HG03097 (cell line): ENCODE data around the gene SSNA1.

Experiments used
- ATAC-seq: cut with Tn5 transposase; IDR thresholded peaks from one replicate; pipeline ENCODE4 v1.9.1; 2021; ENCODE audit not compliant: unreplicated experiment, low FRiP score

Gene SSNA1

DNA sequence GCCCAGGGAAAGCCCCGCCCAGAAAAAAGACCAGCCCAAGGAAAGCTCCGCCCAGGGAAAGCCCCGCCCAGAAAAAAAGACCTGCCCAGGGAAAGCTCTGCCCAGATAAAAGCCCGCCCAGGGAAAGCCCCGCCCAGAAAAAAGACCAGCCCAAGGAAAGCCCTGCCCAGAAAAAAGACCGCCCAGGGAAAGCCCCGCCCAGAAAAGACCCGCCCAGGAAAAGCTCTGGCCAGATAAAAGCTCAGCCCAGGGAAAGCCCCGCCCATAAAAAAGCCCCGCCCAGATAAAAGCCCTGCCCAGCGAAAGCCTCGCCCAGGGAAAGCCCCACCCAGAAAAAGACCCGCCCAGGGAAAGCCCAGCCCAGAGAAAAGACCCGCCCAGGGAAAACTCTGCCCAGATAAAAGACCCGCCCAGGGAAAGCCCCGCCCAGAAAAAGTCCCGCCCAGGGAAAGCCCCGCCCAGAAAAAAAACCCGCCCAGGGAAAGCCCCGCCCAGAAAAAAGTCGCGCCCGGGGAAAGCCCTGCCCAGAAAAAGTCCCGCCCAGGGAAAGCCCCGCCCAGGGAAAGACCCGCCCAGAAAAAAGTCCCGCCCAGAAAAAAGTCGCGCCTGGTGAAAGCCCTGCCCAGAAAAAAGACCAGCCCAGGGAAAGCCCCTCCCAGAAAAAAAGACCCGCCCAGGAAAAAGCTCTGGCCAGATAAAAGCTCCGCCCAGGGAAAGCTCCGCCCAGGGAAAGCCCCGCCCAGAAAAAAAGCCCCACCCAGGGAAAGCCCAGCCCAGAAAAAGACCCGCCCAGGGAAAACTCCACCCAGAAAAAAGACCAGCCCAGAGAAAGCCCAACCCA lies 37.6 kb upstream of the SSNA1 start:
- peak; percentile 33 for ATAC-seq

DNA sequence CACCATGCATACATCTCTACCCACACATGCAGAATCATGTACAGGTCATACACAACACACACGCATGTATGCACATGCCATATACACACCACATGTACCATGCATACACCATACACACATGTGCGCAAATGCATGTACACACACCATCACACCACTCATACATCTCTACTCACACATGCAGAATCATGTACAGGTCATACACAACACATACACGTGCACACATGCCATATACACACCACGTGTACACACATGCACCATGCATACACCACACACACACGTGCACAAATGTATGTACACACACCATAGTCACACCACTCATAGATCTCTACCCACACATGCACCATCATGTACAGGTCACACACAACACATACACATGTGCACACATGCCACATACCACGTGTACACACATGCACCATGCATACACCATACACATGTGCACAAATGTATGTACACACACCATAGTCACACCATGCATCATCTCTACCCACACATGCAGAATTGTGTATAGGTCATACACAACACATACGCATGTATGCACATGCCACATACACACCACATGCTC lies 35.6 kb upstream of the SSNA1 start:
- ATAC-seq = no peak

DNA sequence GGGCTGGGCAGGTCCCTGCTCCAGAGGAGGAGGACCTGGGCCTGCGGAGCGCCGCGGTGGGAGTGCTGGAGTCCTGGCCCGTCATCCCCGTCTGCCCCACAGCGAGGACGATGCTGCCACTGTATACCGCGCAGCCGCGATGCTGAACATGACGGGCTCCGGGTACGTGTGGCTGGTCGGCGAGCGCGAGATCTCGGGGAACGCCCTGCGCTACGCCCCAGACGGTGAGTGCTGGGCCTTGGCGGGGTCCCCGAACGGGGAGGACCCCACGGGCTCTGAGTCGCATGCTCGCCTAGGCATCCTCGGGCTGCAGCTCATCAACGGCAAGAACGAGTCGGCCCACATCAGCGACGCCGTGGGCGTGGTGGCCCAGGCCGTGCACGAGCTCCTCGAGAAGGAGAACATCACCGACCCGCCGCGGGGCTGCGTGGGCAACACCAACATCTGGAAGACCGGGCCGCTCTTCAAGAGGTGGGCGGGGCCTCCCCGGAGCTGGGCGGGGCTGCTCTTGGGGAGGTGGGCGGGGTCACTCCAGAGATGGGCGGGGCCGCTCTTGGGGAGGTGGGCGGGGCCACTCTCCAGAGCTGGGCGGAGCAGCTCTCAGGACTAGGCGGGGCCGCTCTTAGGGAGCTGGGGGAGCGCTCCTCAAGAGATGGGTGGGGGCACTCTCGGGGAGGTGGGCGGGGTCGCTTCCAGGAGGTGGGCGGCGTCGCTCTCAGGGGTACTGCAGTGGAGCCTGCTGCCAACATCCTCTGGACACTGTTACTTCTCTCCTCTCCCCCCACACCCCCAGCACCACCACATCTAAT lies 31.7 kb upstream of the SSNA1 start:
- ATAC-seq = no peak

DNA sequence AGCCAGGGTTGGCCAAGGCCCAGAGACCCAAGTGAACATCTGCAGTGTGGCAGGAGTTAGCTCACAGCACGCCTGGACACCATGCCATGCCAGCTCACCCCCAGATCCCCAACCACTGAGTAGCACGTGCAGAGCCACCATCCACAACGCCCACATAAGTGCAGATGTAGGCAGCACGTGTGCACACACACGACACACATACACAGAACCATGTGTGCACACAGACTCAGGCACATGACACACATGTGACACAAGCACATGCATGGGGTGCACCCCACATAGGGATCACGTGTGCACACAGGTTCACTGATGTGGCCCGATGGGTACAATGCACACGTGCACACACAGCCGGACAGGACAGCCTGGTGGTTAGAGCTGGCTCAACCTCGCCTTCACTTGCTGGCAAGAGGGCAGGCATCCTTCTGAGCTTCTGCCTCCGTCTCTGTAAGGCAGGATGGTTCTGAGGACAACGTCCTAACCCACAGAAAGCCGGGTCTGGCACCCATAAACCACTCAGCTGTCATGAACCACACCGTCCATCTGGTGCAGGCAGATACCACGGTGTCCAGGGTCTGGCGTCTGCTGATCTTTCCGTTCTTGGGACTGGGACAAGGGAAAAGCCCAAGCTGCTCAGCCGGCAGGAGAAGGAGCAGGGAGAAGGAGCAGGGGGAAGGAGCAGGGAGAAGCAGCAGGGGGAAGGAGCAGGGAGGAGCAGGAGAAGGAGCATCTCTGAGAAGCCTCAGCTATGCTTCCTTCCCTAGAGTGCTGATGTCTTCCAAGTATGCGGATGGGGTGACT lies 30.7 kb upstream of the SSNA1 start:
- ATAC-seq = no peak

DNA sequence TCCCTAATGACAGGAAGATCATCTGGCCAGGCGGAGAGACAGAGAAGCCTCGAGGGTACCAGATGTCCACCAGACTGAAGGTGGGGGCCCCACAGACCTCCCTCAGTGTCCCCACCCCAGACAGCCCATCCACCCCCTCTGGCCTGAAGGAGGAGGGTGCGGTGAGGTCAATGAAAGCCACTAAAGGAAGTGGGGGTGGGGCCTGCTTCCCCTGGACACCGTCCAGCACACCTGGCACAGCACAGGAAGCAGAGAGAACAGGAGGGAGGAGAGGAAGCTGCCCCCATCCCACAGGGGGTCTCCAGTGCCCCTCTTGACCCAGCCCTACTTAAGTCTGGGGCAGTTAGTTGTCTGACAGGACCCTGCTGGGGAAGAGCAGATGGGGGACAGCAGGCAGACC lies 29.9 kb upstream of the SSNA1 start:
- no peak for ATAC-seq

DNA sequence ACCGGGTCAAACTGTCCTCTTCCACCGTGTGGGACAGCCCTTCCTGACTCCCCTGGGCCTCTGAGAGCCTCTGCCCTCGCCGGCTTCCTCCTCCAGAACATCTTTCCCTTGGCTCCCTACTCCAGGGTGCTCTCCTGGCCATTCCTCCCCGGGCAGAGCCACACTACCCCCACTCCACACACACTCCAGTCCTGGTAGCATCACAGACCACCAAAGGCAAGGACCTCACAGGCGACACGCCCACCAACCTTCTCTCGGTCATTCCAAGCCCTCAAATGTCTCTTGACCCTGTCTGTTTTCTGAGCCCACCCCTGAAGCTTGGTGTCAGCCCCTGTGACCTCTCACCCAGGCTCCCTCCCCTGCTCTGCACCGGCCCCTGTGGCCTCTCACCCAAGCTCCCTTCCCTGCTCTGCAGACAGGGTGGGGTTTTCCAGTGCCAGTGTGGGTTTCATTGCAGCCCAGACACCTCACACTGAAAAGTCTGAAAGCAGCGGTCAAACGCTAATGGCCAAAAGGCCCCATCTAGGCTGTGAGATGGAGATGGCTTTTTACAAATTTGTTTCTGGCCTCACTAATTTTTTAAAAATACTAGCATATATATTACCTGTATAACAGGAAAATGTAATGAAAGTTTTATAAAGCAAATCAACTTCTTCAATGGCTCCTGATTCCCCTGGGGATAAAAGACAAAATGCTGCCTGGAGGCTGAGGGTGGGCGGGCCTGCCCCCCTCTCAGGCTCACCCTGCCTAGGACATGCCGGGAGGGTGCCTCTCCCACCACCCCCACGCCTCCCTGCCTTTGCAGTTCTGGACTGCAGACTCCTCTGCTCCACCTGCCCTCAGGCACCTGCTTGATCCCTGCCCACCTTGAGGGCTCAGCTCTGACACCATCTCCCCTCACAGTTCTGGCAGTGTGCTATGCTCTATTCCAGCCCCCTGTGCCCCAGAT lies 29.1 kb upstream of the SSNA1 start:
- ATAC-seq = no peak

DNA sequence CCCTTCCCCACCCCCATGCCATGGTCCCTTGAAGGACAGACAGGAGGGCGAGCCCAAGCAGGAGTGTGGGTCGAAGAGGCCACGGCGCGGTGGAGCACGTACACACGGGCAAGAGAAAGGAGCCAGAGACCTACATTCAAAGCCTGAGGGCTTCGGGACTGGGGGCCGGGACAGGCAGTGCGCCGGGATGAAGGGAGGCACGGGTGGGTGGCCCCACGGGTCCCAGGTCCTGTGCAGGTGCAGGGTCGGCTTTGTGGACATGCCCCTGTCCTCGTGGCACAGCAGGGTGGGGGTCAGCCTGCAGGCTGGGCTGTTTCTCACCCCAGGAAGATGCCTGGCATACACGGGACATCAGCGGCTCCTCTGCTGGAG lies 28.4 kb upstream of the SSNA1 start:
- ATAC-seq = no peak

DNA sequence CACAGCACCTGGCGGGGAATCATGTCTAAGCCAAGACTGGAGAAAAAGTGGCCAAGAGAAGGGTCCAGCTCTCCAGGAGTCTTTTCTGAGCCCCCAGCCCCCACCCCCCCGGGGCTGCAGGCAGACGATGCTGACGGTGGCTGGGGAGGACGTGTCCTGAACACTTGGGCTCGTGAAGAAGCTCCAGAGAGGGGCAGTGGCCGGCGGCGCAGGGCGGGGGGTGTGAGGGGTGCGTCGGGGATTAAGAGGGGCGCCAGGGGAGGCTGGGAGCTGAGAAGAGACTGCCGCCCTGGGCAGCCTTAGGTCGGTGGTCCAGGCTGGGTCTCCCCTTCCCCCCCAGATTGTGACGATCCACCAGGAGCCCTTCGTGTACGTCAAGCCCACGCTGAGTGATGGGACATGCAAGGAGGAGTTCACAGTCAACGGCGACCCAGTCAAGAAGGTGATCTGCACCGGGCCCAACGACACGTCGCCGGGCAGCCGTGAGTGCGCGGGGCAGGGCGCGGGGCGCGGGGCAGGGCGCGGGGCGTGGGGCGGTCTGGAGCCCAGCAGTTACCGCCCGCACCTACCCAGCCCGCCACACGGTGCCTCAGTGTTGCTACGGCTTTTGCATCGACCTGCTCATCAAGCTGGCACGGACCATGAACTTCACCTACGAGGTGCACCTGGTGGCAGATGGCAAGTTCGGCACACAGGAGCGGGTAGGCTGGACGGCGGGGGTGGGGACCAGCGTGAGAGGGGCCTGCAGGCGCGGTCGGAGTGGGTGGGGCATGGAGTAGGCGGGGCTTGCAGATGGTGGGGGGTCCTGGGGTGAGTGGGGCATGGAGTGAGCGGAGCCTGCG lies 27.5 kb upstream of the SSNA1 start:
- ATAC-seq = no peak

DNA sequence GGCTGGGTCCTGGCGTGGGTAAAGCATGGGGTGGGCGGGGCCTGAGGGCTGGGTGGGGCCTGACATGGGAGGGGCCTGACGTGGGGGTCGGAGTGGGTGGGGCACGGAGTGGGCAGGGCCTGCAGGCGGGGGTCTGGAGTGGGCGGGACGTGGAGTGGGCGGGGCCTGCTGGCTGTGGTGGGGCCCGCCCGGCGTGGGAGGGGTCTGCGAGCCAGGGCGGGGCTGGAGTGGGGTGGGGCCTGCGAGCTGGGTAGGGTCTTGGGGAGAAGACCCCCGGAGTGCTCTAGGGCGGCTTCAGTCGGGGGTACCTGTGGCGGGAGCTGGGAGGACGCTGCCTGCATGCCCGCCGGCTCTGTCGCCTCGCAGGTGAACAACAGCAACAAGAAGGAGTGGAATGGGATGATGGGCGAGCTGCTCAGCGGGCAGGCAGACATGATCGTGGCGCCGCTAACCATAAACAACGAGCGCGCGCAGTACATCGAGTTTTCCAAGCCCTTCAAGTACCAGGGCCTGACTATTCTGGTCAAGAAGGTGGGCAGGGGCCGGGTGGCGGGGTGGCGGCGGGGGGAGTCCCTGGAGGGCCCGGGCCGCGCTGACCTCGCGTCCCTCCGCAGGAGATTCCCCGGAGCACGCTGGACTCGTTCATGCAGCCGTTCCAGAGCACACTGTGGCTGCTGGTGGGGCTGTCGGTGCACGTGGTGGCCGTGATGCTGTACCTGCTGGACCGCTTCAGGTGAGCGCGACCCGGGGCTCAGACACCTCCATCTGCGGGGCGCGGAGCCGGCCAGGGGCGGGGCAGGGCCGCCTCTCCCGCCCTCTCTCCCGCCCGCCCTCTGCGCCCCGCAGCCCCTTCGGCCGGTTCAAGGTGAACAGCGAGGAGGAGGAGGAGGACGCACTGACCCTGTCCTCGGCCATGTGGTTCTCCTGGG lies 26.7 kb upstream of the SSNA1 start:
- no peak for ATAC-seq

DNA sequence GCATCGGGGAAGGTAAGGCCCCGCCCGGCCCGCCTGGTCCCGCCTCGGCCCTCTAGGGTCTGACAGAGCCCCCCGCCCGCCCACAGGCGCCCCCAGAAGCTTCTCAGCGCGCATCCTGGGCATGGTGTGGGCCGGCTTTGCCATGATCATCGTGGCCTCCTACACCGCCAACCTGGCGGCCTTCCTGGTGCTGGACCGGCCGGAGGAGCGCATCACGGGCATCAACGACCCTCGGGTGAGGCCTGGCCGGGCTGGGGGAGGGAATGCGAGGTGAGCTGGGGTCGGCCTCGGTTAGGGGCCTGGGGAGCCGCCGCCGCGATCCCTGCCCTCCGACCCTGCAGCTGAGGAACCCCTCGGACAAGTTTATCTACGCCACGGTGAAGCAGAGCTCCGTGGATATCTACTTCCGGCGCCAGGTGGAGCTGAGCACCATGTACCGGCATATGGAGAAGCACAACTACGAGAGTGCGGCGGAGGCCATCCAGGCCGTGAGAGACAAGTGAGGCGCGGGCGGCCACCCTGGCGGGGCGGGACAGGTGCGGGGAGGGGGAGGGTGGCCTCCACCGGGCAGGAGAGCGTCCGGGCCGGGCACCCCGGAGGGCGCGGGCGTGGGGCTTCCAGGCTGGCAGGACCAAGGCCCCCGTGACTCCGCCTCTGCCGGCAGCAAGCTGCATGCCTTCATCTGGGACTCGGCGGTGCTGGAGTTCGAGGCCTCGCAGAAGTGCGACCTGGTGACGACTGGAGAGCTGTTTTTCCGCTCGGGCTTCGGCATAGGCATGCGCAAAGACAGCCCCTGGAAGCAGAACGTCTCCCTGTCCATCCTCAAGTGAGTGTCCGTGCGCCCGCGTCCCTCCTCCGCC lies 25.7 kb upstream of the SSNA1 start:
- no peak for ATAC-seq

DNA sequence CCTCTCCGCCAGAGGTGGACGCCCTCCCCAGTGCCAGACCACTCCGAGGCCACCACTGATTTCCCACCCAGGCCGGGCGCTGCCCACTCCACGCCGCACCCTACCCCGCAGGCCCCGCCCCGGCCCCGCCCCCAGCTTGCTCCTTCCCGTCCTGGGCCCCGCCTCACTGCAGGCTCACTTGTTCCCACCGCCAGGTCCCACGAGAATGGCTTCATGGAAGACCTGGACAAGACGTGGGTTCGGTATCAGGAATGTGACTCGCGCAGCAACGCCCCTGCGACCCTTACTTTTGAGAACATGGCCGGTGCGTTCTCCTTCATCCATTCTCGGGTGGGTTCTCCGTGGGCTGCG lies 25.1 kb upstream of the SSNA1 start:
- no peak for ATAC-seq

DNA sequence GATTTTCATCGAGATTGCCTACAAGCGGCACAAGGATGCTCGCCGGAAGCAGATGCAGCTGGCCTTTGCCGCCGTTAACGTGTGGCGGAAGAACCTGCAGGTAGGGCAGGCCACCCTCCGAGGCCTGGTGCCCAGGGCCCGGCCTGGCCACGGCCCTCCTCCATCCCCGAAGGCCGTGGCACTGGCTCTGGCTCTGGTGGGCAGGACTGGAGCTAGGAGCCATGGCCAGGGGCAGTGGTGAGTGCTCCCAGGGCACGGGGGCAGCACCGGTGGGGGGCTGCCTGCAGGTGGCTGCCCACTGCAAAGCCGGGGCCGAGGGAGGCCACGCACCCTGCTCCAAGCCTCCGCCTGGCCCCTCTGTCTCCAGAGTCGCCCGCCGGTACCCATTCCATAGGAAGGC lies 24.7 kb upstream of the SSNA1 start:
- ATAC-seq = no peak

DNA sequence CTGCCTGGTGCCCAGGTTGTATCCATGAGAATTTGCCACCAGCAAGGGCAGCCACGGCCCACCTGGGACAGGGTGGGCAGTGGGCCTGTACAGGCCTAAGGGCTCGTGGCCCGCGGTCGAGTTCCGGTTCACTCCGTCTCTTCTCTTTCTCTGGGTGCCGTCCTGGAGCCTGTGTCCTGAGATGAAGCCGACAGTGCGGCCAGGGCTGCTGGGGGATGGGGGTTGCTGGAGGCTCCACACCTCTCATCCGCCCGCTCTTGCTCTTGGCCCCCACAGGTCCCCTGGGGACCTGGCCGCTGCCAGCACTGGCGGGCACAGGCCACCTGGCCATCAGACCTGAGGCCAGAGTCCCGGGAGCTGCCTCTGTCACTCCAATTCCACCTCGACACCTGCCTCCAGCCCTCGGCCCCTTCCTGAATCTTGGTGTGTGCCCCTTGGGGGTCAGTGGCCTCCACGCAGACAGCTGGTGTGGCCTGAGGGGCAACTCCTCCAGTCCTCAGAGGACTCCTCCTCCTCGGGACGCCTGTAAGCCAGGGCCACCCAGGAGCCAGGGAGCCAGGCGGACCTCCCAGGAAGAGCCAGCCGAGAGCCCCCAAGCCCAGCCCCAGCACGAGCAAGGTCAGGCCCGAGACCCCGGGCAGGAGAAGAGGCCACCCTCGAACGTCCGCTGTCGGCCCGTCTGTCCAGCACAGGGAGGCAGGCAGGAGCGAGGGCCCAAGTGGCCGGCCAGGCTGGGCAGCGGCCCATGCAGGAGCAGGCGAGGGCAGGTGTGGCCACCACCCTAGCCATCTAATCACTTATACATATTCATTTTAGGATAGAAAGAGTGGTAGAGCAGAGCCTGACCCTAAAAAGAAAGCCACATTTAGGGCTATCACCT lies 23.9 kb upstream of the SSNA1 start:
- ATAC-seq = no peak

DNA sequence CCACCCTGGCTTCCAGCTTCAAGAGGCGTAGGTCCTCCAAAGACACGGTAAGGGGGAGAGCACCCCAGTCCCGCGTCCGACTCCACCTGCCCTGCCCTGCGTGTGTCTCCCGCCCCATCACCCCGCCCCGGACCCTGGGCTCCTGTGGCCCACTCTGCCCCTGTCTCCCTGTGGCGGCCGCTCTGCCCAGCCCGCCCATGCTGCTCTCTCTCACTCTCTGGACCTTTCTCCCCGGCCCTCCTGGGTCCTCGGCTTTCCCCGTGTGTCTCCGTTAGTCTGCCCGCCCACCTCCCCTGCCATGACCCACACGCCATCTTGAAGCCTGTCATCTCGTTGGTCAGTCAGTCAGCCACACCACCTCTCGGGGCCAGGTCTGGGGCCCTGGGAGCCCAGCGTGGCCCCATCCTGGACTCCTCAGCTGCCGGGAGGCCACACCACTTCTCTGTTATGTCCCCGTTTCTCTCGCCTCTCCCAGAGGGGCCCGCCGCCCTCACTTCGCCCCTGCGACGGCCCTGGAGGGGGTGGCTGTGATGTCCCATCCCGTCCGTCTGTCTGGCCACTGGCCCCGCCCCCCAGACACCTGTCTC lies 23.1 kb upstream of the SSNA1 start:
- no peak for ATAC-seq

DNA sequence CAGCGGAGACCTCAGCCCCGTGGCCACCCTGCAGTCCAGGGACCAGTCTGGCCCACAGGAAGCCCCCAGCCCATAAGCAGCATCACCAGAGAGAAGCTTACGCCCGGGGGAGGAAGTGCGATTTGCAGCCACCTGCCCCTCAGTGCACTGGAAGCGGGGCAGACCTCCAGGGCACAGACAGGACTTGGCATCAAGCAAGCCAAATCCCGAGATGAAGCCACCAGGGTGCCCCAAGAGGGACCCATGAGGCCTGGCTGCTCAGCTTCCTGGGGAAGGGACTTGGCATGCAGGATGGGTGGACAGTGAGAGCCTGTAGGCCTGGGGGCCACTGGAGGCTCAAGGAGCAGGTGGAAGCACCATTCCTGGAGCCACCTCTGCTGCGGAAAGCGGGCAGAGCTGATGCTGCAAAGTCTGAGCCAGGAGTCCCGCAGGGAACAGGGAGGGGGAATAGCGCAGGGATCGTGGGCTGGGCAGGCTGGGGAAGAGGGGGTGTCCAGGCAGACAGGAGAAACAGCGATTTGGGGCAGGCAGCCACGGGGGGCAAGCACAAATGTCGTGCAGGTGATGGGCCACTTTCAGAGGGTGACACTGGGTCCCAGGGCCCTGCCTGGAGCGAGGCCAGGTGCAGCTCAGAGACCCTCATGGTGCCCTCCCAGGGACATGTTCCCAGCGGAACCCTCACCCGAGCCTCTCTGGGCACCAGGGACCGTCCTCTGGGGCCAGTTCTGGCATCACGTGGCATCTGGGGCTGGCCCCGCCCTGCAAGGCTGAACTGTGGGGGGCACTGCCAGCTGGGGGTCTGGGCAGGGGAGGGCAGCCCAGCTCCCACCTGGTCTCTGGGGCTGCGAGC lies 21.9 kb upstream of the SSNA1 start:
- no peak for ATAC-seq
